Measurements from ENCODE around the gene TENM4.

The TENM4 gene

DNA sequence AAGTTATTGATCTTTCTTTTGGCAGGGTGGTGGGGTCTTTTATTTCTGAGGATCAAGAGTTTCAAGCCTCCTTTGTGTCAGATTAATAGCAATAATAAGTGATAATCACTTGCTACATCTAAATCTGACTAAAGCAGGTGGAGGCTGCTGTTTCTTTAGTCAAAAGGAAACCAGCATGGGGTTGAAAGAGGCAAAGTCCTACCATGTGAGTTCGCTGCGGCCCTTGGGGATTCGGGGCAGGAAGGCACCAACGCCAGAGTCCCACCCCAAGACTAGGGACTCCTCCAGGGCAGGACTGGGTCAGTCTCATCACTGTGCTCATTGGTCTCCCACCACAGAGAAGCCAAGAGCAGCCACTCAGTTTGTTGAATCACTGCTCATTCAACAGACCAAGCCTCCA, 73.0 kb downstream of the TENM4 start:
- no peak for DNase-seq
- in situ Hi-C loops (cut with HindIII; ENCODE audit: low pct_ligation_motif_present, low pct_unique_long_range_greater_than_20kb, low sequenced_read_pairs), result no loop called here

- DNase-seq, result no peak
- in situ Hi-C loops (cut with HindIII; ENCODE audit: low pct_ligation_motif_present, low pct_unique_long_range_greater_than_20kb, low sequenced_read_pairs), result no loop called here
These were observed 74.6 kb downstream of the TENM4 start for GRCh38 chr11:79366218-79366617.

- in situ Hi-C loops (cut with HindIII; ENCODE audit: low pct_ligation_motif_present, low pct_unique_long_range_greater_than_20kb, low sequenced_read_pairs), result no loop called here
- no peak for DNase-seq
These were observed 76.9 kb downstream of the TENM4 start for GRCh38 chr11:79363861-79364378.

DNA sequence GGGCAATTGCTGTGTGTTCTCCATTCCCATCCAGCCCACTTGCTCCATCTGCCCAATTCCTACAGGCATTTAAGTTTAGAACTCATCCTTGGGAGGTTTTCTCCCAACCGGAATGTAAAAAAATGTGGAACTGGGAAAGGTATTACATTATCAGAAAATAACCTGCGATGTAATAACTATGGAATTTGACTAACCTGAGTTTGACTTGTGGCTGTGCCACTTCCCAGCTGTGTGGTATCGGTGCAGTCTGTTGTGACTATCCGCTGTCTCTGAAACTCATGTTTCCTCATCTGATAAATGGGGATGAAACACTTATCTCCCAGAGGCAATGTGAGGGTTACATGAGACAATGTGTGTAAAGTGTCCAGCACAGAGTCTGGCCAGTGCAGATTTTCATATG, 77.6 kb downstream of the TENM4 start:
- DNase-seq, result no peak
- in situ Hi-C loops (cut with HindIII; ENCODE audit: low pct_ligation_motif_present, low pct_unique_long_range_greater_than_20kb, low sequenced_read_pairs), result no loop called here

- DNase-seq, result no peak
- in situ Hi-C loops (cut with HindIII; ENCODE audit: low pct_ligation_motif_present, low pct_unique_long_range_greater_than_20kb, low sequenced_read_pairs), result no loop called here
These were observed 78.0 kb downstream of the TENM4 start for GRCh38 chr11:79362821-79363220.

GRCh38 chr11:79362206-79362757, 78.5 kb downstream of the TENM4 start:
- in situ Hi-C loops (cut with HindIII; ENCODE audit: low pct_ligation_motif_present, low pct_unique_long_range_greater_than_20kb, low sequenced_read_pairs), result no loop called here
- DNase-seq, result no peak

DNA sequence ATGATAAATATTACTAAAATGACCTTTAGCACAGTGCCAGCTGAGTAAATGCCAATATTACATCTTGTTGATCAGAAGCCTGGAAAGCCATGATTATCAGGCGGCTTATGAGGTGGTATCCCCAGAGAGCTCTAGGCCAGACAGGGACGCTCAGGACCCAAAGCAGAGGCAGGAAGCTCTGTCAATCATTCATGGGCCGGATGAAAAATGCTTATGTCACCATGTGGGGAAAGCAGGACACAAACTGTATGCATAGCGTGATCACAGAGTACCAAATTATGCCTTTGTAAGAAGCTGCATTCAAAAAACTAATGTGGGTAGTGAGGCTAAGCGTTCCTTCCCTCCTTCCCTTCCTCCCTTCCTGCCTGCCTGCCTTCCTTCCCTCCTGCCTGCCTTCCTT, 82.6 kb downstream of the TENM4 start:
- DNase-seq, result peak; percentile 31
- in situ Hi-C loops (cut with HindIII; ENCODE audit: low pct_ligation_motif_present, low pct_unique_long_range_greater_than_20kb, low sequenced_read_pairs), result no loop called here

GRCh38 chr11:79353706-79354105, 87.1 kb downstream of the TENM4 start:
- in situ Hi-C loops (cut with HindIII; ENCODE audit: low pct_ligation_motif_present, low pct_unique_long_range_greater_than_20kb, low sequenced_read_pairs), result no loop called here
- no peak for DNase-seq

DNA sequence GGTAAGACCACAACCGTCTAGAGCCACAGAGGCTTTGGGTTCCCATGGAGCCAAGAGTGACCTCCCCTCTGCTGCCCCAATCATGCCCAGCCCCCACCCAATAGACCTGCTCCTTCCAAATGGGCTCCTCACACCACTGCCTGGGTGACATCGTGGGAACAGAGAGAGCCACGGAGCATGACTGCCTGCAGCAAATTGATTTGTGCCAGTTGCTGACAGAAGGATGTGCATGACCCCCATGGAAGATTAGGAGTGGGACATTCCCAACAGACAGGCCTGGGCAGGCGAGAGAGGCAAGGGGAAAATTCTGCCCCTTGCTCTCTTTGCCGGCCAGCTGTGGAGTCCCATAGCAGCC, 88.5 kb downstream of the TENM4 start:
- DNase-seq, result no peak
- in situ Hi-C loops (cut with HindIII; ENCODE audit: low pct_ligation_motif_present, low pct_unique_long_range_greater_than_20kb, low sequenced_read_pairs), result no loop called here

DNA sequence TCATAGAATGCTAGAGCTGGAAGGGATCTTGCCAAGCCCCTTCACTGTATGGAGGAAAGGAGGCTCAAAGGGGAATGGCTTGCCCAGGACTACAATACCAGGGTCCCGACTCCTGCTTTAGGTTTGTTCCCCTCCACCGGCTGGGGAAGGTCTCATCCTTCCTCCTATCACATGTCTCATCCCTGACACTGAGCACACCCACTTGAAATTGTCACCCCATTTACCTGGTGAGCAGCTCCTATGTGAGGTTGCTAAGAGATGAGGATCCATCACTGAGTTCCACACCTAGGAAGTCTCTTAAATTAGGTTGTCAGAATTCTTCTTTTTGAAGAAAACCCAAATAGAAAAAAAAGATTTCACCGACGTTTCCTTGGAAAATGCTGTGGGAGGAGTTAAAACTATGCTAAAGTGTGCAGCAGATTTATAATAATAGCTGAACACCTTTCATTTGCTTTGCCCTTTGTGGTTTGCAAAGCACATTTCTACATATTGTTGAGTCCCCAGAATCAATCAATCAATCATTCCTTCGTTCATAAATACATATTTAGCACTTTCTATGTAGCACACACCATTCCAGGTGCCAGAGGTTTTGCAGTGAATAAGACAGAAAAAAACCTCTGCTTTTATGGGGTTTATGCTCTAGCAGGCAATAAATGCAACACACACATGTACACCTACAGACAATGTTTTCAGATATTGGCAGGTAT, 91.7 kb downstream of the TENM4 start:
- in situ Hi-C loops (cut with HindIII; ENCODE audit: low pct_ligation_motif_present, low pct_unique_long_range_greater_than_20kb, low sequenced_read_pairs), result no loop called here
- DNase-seq, result no peak

GRCh38 chr11:79346021-79346420, 94.8 kb downstream of the TENM4 start:
- in situ Hi-C loops (cut with HindIII; ENCODE audit: low pct_ligation_motif_present, low pct_unique_long_range_greater_than_20kb, low sequenced_read_pairs), result no loop called here
- no peak for DNase-seq

- in situ Hi-C loops (cut with HindIII; ENCODE audit: low pct_ligation_motif_present, low pct_unique_long_range_greater_than_20kb, low sequenced_read_pairs), result no loop called here
- DNase-seq, result no peak
These were observed 96.0 kb downstream of the TENM4 start for GRCh38 chr11:79344753-79345294.

GRCh38 chr11:79342686-79343085, 98.1 kb downstream of the TENM4 start:
- in situ Hi-C loops (cut with HindIII; ENCODE audit: low pct_ligation_motif_present, low pct_unique_long_range_greater_than_20kb, low sequenced_read_pairs), result no loop called here
- no peak for DNase-seq

- in situ Hi-C loops (cut with HindIII; ENCODE audit: low pct_ligation_motif_present, low pct_unique_long_range_greater_than_20kb, low sequenced_read_pairs), result no loop called here
- no peak for DNase-seq
These were observed 98.6 kb downstream of the TENM4 start for GRCh38 chr11:79342236-79342635.

DNA sequence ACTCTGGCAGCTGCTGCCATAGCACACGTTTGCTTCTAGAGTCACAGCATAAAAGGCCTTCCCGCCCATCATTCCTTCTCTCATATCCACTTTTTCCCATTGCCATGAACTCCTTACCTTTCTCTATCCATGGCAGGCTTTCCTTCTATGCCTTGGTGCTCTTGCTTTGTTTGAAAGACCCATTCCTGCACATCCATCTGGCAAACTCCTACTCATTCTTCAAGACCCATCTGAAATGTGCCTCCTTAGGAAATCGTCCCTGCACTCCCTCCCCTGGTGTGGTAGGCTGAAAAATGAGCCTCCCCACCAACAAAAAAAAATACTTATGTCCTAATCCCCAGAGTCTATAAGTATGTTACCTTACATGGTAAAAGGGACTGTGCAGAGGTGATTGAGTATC, 100.3 kb downstream of the TENM4 start:
- in situ Hi-C loops (cut with HindIII; ENCODE audit: low pct_ligation_motif_present, low pct_unique_long_range_greater_than_20kb, low sequenced_read_pairs), result no loop called here

GRCh38 chr11:79336797-79337517, 103.9 kb downstream of the TENM4 start:
- in situ Hi-C loops (cut with HindIII; ENCODE audit: low pct_ligation_motif_present, low pct_unique_long_range_greater_than_20kb, low sequenced_read_pairs), result no loop called here
- DNase-seq, result no peak

More for the DNA sequence above, 100.3 kb downstream of the TENM4 start:
- no peak for DNase-seq

DNA sequence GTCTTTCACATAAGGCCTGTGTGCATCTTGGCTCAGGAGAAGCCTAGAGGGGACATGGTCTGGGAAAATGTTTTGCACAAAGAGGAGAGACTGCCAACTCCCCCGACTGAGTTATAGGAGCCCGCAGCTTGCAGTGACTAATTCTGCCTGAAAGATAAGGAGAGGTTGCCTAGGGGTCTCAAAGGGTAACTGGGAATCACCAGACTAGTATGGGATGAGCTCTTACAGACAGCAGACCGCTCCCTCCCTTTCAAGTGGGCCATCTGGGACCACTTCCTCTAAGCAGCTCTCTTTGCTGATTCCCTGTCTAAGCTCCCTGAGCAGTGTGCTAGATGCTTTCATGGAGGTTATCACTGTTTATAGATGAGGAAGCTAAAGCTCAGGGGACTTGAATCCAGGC, 105.1 kb downstream of the TENM4 start:
- DNase-seq, result no peak
- in situ Hi-C loops (cut with HindIII; ENCODE audit: low pct_ligation_motif_present, low pct_unique_long_range_greater_than_20kb, low sequenced_read_pairs), result no loop called here

GRCh38 chr11:79333355-79333754, 107.5 kb downstream of the TENM4 start:
- DNase-seq, result no peak
- in situ Hi-C loops (cut with HindIII; ENCODE audit: low pct_ligation_motif_present, low pct_unique_long_range_greater_than_20kb, low sequenced_read_pairs), result no loop called here

GRCh38 chr11:79332017-79332416, 108.8 kb downstream of the TENM4 start:
- in situ Hi-C loops (cut with HindIII; ENCODE audit: low pct_ligation_motif_present, low pct_unique_long_range_greater_than_20kb, low sequenced_read_pairs), result no loop called here
- DNase-seq, result no peak

Measured in ACHN (cell line).